Measurements from ENCODE around the gene MAP3K2. TPM values are rescaled to one million over a fixed set of nuclear protein-coding genes. Genes with fewer than 3 reads are reported as not detected.

MAP3K2 gene
- total RNA-seq, 1 donor from 2014 or later, result 62.2 TPM

DNA sequence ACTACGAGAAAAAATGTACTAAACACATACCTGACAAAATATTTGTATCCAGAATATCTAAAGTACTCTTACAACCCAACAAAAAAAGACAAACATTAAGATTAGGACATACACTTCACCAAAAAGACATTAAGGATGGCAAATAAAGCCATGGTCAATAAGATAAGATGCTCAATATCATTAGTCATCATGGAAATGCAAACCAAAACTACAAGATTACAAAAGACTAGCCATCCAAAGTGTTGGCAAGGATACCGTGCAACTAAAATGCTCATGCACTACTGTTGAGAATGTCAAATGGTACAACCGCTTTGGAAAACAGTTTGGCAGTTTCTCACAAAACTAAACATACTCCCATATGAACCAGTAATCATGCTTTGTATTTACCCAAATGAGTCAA is 29.7 kb downstream of the MAP3K2 start:
- FAIRE-seq, result peak; percentile 80

DNA sequence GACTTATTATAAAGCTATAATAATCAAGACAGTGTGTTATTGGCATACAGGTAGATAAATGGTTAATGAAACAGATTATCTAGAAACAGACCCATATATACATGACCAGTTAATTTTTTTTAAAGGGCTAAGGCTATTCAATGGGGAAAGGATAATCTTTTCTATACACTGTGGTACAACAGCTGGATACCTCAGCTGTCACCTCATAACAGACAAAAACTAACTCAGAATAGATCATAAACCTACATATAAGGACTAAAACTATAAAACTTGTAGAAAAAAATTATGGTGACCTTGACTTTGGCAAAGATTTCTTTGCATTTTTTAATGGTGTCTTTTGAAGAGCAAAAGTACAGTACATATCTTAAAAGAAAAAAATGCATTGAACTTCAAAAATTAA is 30.2 kb downstream of the MAP3K2 start:
- no peaks in the 10 kb centered on the region for H3K9me3 Mint-ChIP-seq (ENCODE audit: unreplicated experiment)
- TF ChIP-seq EZH2 (IDR thresholded peaks at IDR 0.05; ENCODE audit: insufficient read depth, low read length), result no peak
- no peak for TF ChIP-seq CTCF (IDR thresholded peaks at IDR 0.05; ENCODE audit: insufficient read depth, low read depth, low read length)
- H3K9ac ChIP-seq (ENCODE audit: low read length), result no peak overlapping the region
- H3K27ac Mint-ChIP-seq (ENCODE audit: unreplicated experiment), result no peak overlapping the region
- H3K4me1 ChIP-seq (ENCODE audit: insufficient read depth, low read length), result no peaks in the 10 kb centered on the region
- no peak overlapping the region for H3K4me3 ChIP-seq (ENCODE audit: insufficient read depth, low read depth, low read length)
- no peak for FAIRE-seq
- no peak overlapping the region for H3K27ac ChIP-seq (ENCODE audit: low read depth, low read length)
- no peaks in the 10 kb centered on the region for H3K27me3 Mint-ChIP-seq (ENCODE audit: low read depth, unreplicated experiment)
- H2AFZ ChIP-seq (ENCODE audit: low read depth, low read length), result no peak overlapping the region
- H4K20me1 ChIP-seq (ENCODE audit: insufficient read depth, low read length), result peaks cover 60% of the 10 kb centered on the region
- H3K4me3 Mint-ChIP-seq (ENCODE audit: unreplicated experiment), result no peak overlapping the region
- peaks cover 82% of the 10 kb centered on the region for H3K79me2 ChIP-seq (ENCODE audit: insufficient read depth, low read length)
- H3K27me3 ChIP-seq (ENCODE audit: insufficient read depth, low read length), result no peaks in the 10 kb centered on the region
- peaks cover 13% of the 10 kb centered on the region for H3K4me1 Mint-ChIP-seq (ENCODE audit: low read depth, unreplicated experiment)
- H3K36me3 ChIP-seq (ENCODE audit: insufficient read depth, low read length), result no peaks in the 10 kb centered on the region
- H3K4me2 ChIP-seq (ENCODE audit: low read length), result no peak overlapping the region
- H3K36me3 Mint-ChIP-seq (ENCODE audit: low read depth, unreplicated experiment), result no peaks in the 10 kb centered on the region
- no peaks in the 10 kb centered on the region for H3K9me3 ChIP-seq (ENCODE audit: insufficient read depth, low read depth, low read length)
- DNase-seq (ENCODE audit: low read depth), result no peak

More for the DNA sequence above, 29.7 kb downstream of the MAP3K2 start:
- TF ChIP-seq EZH2 (IDR thresholded peaks at IDR 0.05; ENCODE audit: insufficient read depth, low read length), result no peak
- no peak for TF ChIP-seq CTCF (IDR thresholded peaks at IDR 0.05; ENCODE audit: insufficient read depth, low read depth, low read length)
- Histone ChIP-seq H2AFZ (ENCODE audit: low read depth, low read length) (no peak overlapping the region), H3K9me3 (ENCODE audit: insufficient read depth, low read depth, low read length) (no peaks in the 10 kb centered on the region), H3K4me3 (ENCODE audit: insufficient read depth, low read depth, low read length) (no peak overlapping the region), H3K4me1 (ENCODE audit: insufficient read depth, low read length) (no peaks in the 10 kb centered on the region), H3K79me2 (ENCODE audit: insufficient read depth, low read length) (peaks cover 87% of the 10 kb centered on the region), H3K4me2 (ENCODE audit: low read length) (no peak overlapping the region), H3K27ac (ENCODE audit: low read depth, low read length) (no peak overlapping the region), H3K36me3 (ENCODE audit: insufficient read depth, low read length) (no peaks in the 10 kb centered on the region), H3K27me3 (ENCODE audit: insufficient read depth, low read length) (no peaks in the 10 kb centered on the region), H3K9ac (ENCODE audit: low read length) (no peak overlapping the region), H4K20me1 (ENCODE audit: insufficient read depth, low read length) (peaks cover 65% of the 10 kb centered on the region)
- Mint-ChIP-seq H3K4me1 (ENCODE audit: low read depth, unreplicated experiment) (peaks cover 13% of the 10 kb centered on the region), H3K36me3 (ENCODE audit: low read depth, unreplicated experiment) (no peaks in the 10 kb centered on the region), H3K27ac (ENCODE audit: unreplicated experiment) (no peak overlapping the region), H3K9me3 (ENCODE audit: unreplicated experiment) (no peaks in the 10 kb centered on the region), H3K27me3 (ENCODE audit: low read depth, unreplicated experiment) (no peaks in the 10 kb centered on the region), H3K4me3 (ENCODE audit: unreplicated experiment) (no peak overlapping the region)
- DNase-seq (ENCODE audit: low read depth), result peak; percentile 17

DNA sequence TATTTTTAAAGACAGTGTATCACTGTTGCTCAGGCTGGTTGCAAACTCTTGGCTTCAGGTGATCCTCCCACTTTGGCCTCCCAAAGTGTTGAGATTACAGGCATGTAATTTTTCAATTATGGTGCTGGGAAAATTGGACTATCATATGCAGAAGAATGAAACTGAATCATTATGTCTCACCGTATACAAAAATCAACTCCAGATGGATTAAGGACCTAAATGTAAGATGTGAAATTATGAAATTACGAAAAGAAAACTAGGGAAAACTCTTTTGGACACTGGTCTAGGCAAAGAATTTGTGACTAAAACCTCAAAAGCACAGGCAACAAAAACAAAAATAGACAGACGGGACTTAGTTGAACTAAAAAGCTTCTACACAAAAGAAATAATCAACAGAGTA is 31.2 kb downstream of the MAP3K2 start:
- no peak overlapping the region for H3K27ac Mint-ChIP-seq (ENCODE audit: unreplicated experiment)
- H3K27me3 ChIP-seq (ENCODE audit: insufficient read depth, low read length), result no peaks in the 10 kb centered on the region
- H3K9me3 Mint-ChIP-seq (ENCODE audit: unreplicated experiment), result no peaks in the 10 kb centered on the region
- H3K4me1 ChIP-seq (ENCODE audit: insufficient read depth, low read length), result no peaks in the 10 kb centered on the region
- no peak overlapping the region for H3K27ac ChIP-seq (ENCODE audit: low read depth, low read length)
- H3K9ac ChIP-seq (ENCODE audit: low read length), result no peak overlapping the region
- H3K36me3 Mint-ChIP-seq (ENCODE audit: low read depth, unreplicated experiment), result peaks cover 5% of the 10 kb centered on the region
- no peaks in the 10 kb centered on the region for H3K36me3 ChIP-seq (ENCODE audit: insufficient read depth, low read length)
- H3K4me1 Mint-ChIP-seq (ENCODE audit: low read depth, unreplicated experiment), result peaks cover 8% of the 10 kb centered on the region
- DNase-seq (ENCODE audit: low read depth) (no peak), FAIRE-seq (no peak)
- H3K4me2 ChIP-seq (ENCODE audit: low read length), result no peak overlapping the region
- H3K4me3 Mint-ChIP-seq (ENCODE audit: unreplicated experiment), result no peak overlapping the region
- H4K20me1 ChIP-seq (ENCODE audit: insufficient read depth, low read length), result peaks cover 59% of the 10 kb centered on the region
- no peaks in the 10 kb centered on the region for H3K9me3 ChIP-seq (ENCODE audit: insufficient read depth, low read depth, low read length)
- no peak for TF ChIP-seq CTCF (IDR thresholded peaks at IDR 0.05; ENCODE audit: insufficient read depth, low read depth, low read length)
- TF ChIP-seq EZH2 (IDR thresholded peaks at IDR 0.05; ENCODE audit: insufficient read depth, low read length), result no peak
- no peak overlapping the region for H2AFZ ChIP-seq (ENCODE audit: low read depth, low read length)
- no peaks in the 10 kb centered on the region for H3K27me3 Mint-ChIP-seq (ENCODE audit: low read depth, unreplicated experiment)
- H3K4me3 ChIP-seq (ENCODE audit: insufficient read depth, low read depth, low read length), result no peak overlapping the region
- H3K79me2 ChIP-seq (ENCODE audit: insufficient read depth, low read length), result peaks cover 81% of the 10 kb centered on the region
